ENCODE results near the gene PPP4R3C.

DNA sequence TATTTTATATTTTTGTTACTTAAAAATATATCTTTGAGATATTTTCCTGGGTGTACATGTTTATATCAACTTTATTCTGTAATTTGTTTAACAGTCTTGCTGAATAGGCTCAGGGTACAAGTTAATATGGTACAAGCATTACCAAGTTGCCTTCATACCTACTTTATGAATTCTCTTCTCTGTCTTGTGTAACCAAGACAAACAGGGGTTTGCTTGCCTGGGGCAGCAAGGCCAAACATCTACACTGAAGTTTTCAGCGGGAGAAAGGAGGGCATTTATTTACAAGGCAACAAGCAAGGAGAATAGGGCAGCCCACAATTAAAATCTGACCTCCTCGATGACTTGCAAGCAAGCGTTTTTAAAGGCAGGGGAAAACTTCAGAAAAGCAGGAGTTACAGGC is 24.2 kb downstream of the PPP4R3C start:
- TF ChIP-seq TAF1 (IDR thresholded peaks at IDR 0.05; ENCODE audit: borderline replicate concordance, insufficient read depth, low read length) (no peak), POLR2AphosphoS5 (IDR thresholded peaks at IDR 0.05; ENCODE audit: low read depth, low read length) (no peak)
